Neural progenitor cell (in vitro differentiated cells): ENCODE measurements around the gene CLDN1. TPM values are rescaled to one million over a fixed set of nuclear protein-coding genes. Genes with fewer than 3 reads are reported as not detected.
A peak's percentile ranks its signal among the peaks of the same experiment; 100 is the strongest.

Experiments used
- DNase-seq: peaks from one replicate; pipeline ENCODE4 v3.0.0-alpha.2; 2016; ENCODE audit warnings: low spot score
- H2AFZ ChIP-seq: fragments of 200-600 bp; sonication (generic); replicated peaks from 2 replicates; pipeline ENCODE4 v1.6.1; 2016; ENCODE audit warnings: antibody characterized with exemption
- H3F3A ChIP-seq: fragments of 200-600 bp; sonication (generic); 2 replicates; pipeline ENCODE4 v1.6.1; 2016; ENCODE audit warnings: antibody characterized with exemption, low read depth
- H3K27ac ChIP-seq: fragments of 200-600 bp; sonication (generic); 2 replicates; pipeline ENCODE4 v1.5.1; 2016; ENCODE audit warnings: mild to moderate bottlenecking
- H3K27me3 ChIP-seq: fragments of 200-600 bp; sonication (generic); 2 replicates; pipeline ENCODE4 v1.6.1; 2016; ENCODE audit warnings: mild to moderate bottlenecking, moderate library complexity
- H3K36me3 ChIP-seq: fragments of 200-600 bp; sonication (generic); 2 replicates; pipeline ENCODE4 v1.5.1; 2016
- H3K4me1 ChIP-seq: fragments of 200-600 bp; sonication (generic); 2 replicates; pipeline ENCODE4 v1.6.1; 2016; ENCODE audit warnings: mixed run types
- H3K4me2 ChIP-seq: fragments of 200-600 bp; sonication (generic); 2 replicates; pipeline ENCODE4 v1.6.1; 2016
- H3K4me3 ChIP-seq: fragments of 200-600 bp; sonication (generic); 2 replicates; pipeline ENCODE4 v1.5.1; 2016
- H3K79me2 ChIP-seq: fragments of 200-600 bp; sonication (generic); 2 replicates; pipeline ENCODE4 v1.6.1; 2016; ENCODE audit warnings: low read depth
- H3K9ac ChIP-seq: fragments of 200-600 bp; sonication (generic); 2 replicates; pipeline ENCODE4 v1.6.1; 2016
- H3K9me3 ChIP-seq: fragments of 200-600 bp; sonication (generic); 2 replicates; pipeline ENCODE4 v1.5.1; 2016; ENCODE audit warnings: low read depth
- H4K20me1 ChIP-seq: fragments of 200-600 bp; sonication (generic); 2 replicates; pipeline ENCODE4 v1.6.1; 2016; ENCODE audit warnings: low read depth
- H3K27ac Mint-ChIP-seq: 3 replicates; pipeline ENCODE4 v1.8.0; 2021; ENCODE audit warnings: mixed read lengths
- H3K27me3 Mint-ChIP-seq: 2 replicates; pipeline ENCODE4 v1.8.0; 2022; ENCODE audit warnings: low read depth, mild to moderate bottlenecking, inconsistent platforms, moderate library complexity, mixed read lengths; ENCODE audit not compliant: insufficient read depth
- H3K36me3 Mint-ChIP-seq: 3 replicates; pipeline ENCODE4 v1.8.0; 2021; ENCODE audit warnings: mixed read lengths
- H3K4me1 Mint-ChIP-seq: 3 replicates; pipeline ENCODE4 v1.8.0; 2021; ENCODE audit warnings: mixed read lengths
- H3K4me3 Mint-ChIP-seq: 3 replicates; pipeline ENCODE4 v1.8.0; 2021; ENCODE audit warnings: mild to moderate bottlenecking, moderate library complexity, mixed read lengths
- H3K9me3 Mint-ChIP-seq: 3 replicates; pipeline ENCODE4 v1.8.0; 2020; ENCODE audit warnings: mixed read lengths
- EZH2 ChIP-seq: fragments of 200-600 bp; sonication (generic); IDR thresholded peaks from 2 replicates; pipeline ENCODE4 v1.6.1; 2017; ENCODE audit warnings: antibody characterized with exemption, mild to moderate bottlenecking, moderate library complexity
- EZH2phosphoT487 ChIP-seq: fragments of 200-600 bp; sonication (generic); IDR thresholded peaks from 2 replicates; pipeline ENCODE4 v1.6.1; 2017; ENCODE audit warnings: antibody characterized with exemption
- total RNA-seq: library from RNA; depleted of rRNA; stranded (reverse); fragments of >200 nt; gene quantifications from 2 replicates; pipeline ENCODE4 v1.2.3, GENCODE V29; 2015; ENCODE audit warnings: low replicate concordance
- TF ChIP-seq, protein P1 (sequence below): fragments of 200-600 bp; sonication (generic); IDR thresholded peaks from 2 replicates; pipeline ENCODE4 v1.5.1; 2017; ENCODE audit warnings: antibody characterized with exemption, mild to moderate bottlenecking

Gene CLDN1
- total RNA-seq, 1 donor from 2014 or later: 0.24 TPM

GRCh38 chr3:190299969-190300368 lies 22.3 kb downstream of the CLDN1 start:
- Histone ChIP-seq H3K9me3 (no peaks in the 10 kb centered on the region), H3K27ac (no peak overlapping the region), H4K20me1 (no peaks in the 10 kb centered on the region), H3K4me1 (peaks cover 14% of the 10 kb centered on the region), H2AFZ (peak overlapping the region; percentile 77), H3K4me3 (no peak overlapping the region), H3K9ac (no peak overlapping the region), H3K27me3 (no peaks in the 10 kb centered on the region), H3F3A (no peaks in the 10 kb centered on the region), H3K79me2 (no peaks in the 10 kb centered on the region), H3K4me2 (no peak overlapping the region), H3K36me3 (no peaks in the 10 kb centered on the region)
- TF ChIP-seq EZH2phosphoT487: no peak
- TF ChIP-seq, protein P1, sequence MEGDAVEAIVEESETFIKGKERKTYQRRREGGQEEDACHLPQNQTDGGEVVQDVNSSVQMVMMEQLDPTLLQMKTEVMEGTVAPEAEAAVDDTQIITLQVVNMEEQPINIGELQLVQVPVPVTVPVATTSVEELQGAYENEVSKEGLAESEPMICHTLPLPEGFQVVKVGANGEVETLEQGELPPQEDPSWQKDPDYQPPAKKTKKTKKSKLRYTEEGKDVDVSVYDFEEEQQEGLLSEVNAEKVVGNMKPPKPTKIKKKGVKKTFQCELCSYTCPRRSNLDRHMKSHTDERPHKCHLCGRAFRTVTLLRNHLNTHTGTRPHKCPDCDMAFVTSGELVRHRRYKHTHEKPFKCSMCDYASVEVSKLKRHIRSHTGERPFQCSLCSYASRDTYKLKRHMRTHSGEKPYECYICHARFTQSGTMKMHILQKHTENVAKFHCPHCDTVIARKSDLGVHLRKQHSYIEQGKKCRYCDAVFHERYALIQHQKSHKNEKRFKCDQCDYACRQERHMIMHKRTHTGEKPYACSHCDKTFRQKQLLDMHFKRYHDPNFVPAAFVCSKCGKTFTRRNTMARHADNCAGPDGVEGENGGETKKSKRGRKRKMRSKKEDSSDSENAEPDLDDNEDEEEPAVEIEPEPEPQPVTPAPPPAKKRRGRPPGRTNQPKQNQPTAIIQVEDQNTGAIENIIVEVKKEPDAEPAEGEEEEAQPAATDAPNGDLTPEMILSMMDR: no peak
- TF ChIP-seq EZH2: no peak
- no peak overlapping the region for H3K27ac Mint-ChIP-seq
- H3K9me3 Mint-ChIP-seq: no peaks in the 10 kb centered on the region
- H3K4me3 Mint-ChIP-seq: no peak overlapping the region
- H3K4me1 Mint-ChIP-seq: peaks cover 4% of the 10 kb centered on the region
- H3K27me3 Mint-ChIP-seq: no peaks in the 10 kb centered on the region
- H3K36me3 Mint-ChIP-seq: no peaks in the 10 kb centered on the region
- DNase-seq: no peak

GRCh38 chr3:190294030-190294429 lies 28.2 kb downstream of the CLDN1 start:
- DNase-seq: peak; percentile 26
- H3K36me3 Mint-ChIP-seq: peaks cover 6% of the 10 kb centered on the region
- Histone ChIP-seq H3F3A (peaks cover 18% of the 10 kb centered on the region), H3K27ac (peak overlapping the region; percentile 59), H3K4me2 (peak overlapping the region; percentile 30), H3K9me3 (no peaks in the 10 kb centered on the region), H3K36me3 (no peaks in the 10 kb centered on the region), H3K27me3 (no peaks in the 10 kb centered on the region), H3K9ac (no peak overlapping the region), H3K4me1 (peaks cover 24% of the 10 kb centered on the region), H4K20me1 (no peaks in the 10 kb centered on the region), H3K79me2 (no peaks in the 10 kb centered on the region), H3K4me3 (no peak overlapping the region), H2AFZ (no peak overlapping the region)
- peak overlapping the region; percentile 76 for H3K27ac Mint-ChIP-seq
- peaks cover 19% of the 10 kb centered on the region for H3K9me3 Mint-ChIP-seq
- peaks cover 2% of the 10 kb centered on the region for H3K27me3 Mint-ChIP-seq
- TF ChIP-seq, protein P1: no peak
- TF ChIP-seq EZH2phosphoT487 (no peak), EZH2 (no peak)
- H3K4me3 Mint-ChIP-seq: no peak overlapping the region
- H3K4me1 Mint-ChIP-seq: peaks cover 8% of the 10 kb centered on the region

DNA sequence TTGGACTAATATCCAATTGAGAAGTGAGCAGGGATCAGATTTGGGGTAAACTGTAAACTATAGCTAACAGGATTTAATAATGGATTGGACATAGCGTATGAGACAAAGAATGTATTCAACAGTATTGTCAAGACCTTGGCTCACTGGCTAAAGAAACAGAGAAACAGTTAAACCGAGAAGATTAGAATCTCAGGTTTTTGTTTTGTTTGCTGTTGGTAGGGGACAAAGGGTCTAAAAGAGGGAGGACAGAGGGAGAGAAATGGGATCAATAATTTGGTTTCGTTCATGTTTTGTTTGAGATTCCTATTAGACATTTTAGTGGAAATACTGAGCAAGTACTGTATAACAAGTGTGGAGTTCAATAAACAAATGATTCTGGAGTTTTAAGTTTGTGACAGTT lies 28.6 kb downstream of the CLDN1 start:
- no peaks in the 10 kb centered on the region for H3K79me2 ChIP-seq
- no peaks in the 10 kb centered on the region for H3K27me3 ChIP-seq
- peaks cover 6% of the 10 kb centered on the region for H3K36me3 Mint-ChIP-seq
- H3K9ac ChIP-seq: no peak overlapping the region
- H3K27ac Mint-ChIP-seq: peak overlapping the region; percentile 76
- peaks cover 18% of the 10 kb centered on the region for H3F3A ChIP-seq
- H3K4me3 Mint-ChIP-seq: no peak overlapping the region
- H2AFZ ChIP-seq: no peak overlapping the region
- peaks cover 22% of the 10 kb centered on the region for H3K9me3 Mint-ChIP-seq
- no peak overlapping the region for H3K4me3 ChIP-seq
- H3K27ac ChIP-seq: peak overlapping the region; percentile 59
- TF ChIP-seq EZH2phosphoT487 (no peak), EZH2 (no peak)
- TF ChIP-seq, protein P1: no peak
- H3K4me1 ChIP-seq: peaks cover 24% of the 10 kb centered on the region
- no peaks in the 10 kb centered on the region for H4K20me1 ChIP-seq
- no peaks in the 10 kb centered on the region for H3K9me3 ChIP-seq
- DNase-seq: peak; percentile 45
- peak overlapping the region; percentile 30 for H3K4me2 ChIP-seq
- H3K4me1 Mint-ChIP-seq: peaks cover 8% of the 10 kb centered on the region
- no peaks in the 10 kb centered on the region for H3K36me3 ChIP-seq
- peaks cover 2% of the 10 kb centered on the region for H3K27me3 Mint-ChIP-seq
